Muscle of back (tissue), 11 donors: ENCODE measurements around the gene USHBP1. TPM values are rescaled to one million over a fixed set of nuclear protein-coding genes. Genes with fewer than 3 reads are reported as not detected.
A peak's percentile ranks its signal among the peaks of the same experiment; 100 is the strongest.

Source experiments
- DNase-seq, 3 donors: peaks; one replicate each; pipeline versions ENCODE4 v3.0.0 to v3.0.0-alpha.2; 2013
- polyA plus RNA-seq, 10 donors: library from polyadenylated mRNA; unstranded; fragments of 120-200 nt; gene quantifications; one replicate each; pipeline ENCODE4 v1.2.1, GENCODE V29; 2013; ENCODE audit not compliant: insufficient read length in 10 of 10

The USHBP1 gene
- polyA plus RNA-seq, 10 donors = 3.2 to 8.8 (median 5.8) TPM

GRCh38 chr19:17263712-17264640 is 569 bp downstream of the USHBP1 start:
- DNase-seq = no peak

DNA sequence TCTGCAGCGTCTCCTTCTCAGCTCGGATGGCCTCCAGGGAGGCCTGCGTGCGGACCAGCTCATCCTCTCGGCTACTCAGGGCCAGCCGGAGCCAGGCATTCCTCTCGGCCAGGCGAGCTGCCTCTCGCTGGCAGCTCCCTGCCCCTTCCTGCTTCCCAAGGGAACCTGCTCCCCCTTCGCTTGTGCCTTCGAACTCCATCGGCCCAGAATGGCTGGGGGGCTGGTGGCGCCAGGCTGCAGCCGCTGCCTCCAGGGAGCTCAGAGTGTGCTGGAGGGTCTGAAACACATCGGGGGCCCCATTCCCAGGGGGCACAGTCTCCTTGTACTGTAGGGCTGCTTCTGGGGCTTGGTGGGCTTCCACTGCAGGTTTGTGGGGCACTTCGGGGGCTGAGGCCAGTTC is 2.0 kb downstream of the USHBP1 start:
- DNase-seq = no peak

DNA sequence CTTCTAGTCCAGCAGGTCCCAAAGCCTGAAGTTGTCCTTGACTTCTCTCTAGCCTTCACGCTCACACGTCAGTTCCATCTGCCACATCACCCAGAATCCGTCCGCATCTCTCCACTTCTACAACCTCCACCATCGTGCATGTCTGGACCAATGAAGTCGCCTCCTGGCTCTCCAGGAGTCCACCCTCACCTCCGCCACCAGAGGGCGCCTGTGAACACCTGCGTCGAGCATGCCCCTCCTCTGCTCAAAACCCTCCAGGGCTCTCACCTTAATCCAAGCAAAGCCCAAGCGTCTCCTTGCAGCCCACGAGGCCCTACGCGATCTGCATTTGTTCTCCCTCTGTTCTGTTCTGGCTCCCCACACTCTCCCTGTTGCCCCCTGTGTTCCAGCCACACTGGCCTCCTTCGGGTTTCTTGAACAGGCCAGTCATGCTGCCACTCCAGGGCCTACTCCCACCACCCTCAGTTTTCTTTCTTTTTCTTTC is 3.7 kb downstream of the USHBP1 start:
- peak in 2 of 3 donors; percentile 56 to 63 for DNase-seq

GRCh38 chr19:17259934-17260333 is 4.6 kb downstream of the USHBP1 start:
- DNase-seq = no peak

GRCh38 chr19:17259118-17259780 is 5.3 kb downstream of the USHBP1 start:
- peak in 1 of 3 donors; percentile 24 for DNase-seq

GRCh38 chr19:17256130-17256529 is 8.4 kb downstream of the USHBP1 start:
- no peak for DNase-seq

DNA sequence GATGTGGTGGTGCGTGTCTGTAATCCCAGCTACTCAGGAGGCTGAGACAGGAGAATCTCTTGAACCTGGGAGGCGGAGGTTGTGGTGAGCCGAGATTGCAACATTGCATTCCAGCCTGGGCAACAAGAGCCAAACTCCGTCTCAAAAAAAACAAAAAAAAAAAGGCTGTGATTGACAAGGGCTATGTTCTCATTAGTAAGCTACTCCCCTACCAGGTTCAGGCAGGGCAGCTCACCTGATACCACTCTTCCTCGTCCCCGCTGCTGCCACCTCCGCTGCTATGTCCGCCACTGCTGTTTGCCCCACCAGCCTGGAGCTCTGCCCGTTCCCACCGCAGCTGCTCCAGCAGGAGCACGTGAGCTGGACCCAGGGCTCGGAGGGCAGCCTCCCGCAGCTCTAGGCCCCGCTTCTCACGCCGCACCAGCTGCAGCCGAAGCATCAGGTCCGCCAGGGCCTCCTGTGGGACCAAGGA is 9.4 kb downstream of the USHBP1 start:
- DNase-seq = no peak

DNA sequence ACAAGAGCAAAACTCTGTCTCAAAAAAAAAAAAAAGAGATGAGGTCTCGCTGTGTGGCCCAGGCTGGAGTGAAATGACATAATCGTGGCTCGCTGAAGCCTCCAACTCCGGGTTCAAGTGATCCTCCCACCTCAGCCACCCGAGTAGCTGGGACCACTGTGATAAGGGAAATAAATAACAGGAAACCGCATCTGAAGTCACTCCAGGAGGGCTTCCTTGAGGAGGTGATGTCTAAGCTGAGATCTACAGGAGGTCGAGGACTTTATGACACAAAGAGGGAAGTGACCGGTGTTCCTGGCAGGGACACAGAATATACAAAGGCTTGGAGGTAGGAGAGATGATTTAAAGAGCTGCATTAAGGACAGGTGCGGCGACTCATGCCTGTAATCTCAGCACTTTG is 9.9 kb downstream of the USHBP1 start:
- no peak for DNase-seq

GRCh38 chr19:17249887-17250548 is 14.5 kb downstream of the USHBP1 start:
- no peak for DNase-seq

DNA sequence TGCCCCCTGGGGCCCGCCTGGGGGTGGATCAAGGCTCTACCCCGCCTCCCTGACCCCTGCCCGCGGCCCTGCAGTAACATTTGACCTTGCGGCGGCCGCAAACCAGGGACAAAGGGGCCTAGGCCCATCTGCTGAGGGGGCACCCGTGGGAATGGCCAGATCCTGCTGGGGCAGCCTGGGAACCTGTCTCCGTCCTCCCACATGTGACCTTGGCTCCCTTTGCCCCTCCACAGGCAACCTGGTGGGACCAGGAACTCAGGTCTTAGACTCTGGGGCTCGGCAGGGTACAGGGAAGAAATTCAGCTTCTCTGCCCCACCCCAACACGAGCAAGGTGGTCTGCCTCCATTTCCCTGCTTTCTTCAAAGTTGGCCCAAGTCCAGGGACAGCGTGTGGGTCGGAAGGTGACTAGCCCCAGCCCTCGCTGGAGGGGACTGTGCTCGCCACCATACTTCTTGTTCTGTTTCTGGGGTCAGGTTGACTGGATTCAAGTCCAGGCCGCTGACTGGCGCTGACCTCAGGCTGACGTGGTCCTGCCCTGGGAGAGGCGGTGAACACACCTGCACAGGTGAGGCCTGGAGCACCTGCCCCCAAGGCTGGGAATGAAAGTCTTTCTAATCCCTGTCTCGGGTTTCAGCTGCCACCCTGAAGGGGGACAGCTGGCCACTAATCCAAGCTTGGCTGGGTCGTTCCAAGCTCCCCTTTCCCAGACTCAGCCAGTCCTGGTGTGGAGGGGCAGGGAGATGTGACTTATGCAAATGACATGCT is 16.4 kb downstream of the USHBP1 start:
- no peak for DNase-seq

DNA sequence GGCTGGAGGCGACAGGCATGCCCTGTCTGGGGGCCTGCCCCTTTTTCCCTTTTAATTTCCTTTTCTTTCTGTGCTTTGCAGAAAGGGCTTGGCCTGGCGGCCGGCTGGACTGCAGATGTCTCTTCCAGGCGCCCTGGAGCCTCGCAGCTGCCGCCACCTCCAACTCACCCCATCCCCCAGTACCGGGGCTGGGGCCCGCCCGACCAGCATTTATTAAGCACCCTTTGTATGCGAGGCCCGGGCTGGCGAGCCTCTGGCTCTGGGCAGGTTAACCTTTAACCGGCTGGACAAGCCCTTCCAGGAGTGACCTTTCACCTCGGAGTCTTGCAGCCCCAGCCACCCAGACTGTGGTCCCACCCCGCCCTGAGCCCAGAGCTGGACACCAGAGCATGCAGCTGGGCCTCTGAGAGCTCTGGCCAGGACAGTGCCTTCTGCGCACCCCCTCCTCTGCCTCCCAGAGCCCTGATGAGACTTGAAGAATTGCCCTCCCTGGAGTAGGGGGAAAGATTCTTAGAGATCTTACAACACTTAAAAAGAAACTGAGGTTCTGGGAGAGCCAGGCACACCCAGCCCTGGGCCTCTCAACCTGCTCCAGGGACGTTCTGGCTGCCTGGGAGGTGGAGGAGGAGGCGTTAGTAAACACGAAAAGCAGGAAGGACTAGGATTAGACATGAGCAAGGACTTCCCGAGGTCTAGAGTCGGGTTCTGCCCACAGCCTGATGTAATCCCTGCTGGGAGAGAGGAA is 17.7 kb downstream of the USHBP1 start:
- DNase-seq = peak; percentile 28 to 93 (median 50)

DNA sequence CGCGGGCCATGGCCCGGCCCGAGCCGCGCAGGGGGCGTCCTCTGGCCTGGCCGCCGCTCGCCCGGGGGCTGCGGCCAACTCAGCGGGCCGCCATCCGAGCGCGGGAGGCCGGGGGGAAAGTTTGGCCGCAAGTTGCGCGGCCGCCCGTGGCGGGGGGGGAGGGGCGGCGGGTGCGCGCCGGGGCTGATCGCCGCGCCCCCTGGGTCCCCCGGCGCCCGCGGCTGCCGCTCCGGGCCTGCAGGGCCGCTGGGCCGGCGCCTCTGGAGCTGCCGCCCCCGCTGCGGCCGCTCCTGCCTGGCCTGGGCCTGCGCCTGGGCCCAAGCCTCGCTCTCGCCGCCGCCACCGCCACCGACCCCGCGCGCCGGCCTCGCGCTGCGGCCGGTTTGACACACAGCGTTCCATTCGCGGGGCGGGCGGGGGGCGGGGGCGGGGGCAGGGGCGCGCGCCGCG is 19.0 kb downstream of the USHBP1 start, which contains the start of gene NR2F6:
Gene NR2F6, minus strand, starts transcription at position 385 of the 450 bp plus-strand sequence. CDS start 699 bp downstream, outside the sequence.
- no peak for DNase-seq

DNA sequence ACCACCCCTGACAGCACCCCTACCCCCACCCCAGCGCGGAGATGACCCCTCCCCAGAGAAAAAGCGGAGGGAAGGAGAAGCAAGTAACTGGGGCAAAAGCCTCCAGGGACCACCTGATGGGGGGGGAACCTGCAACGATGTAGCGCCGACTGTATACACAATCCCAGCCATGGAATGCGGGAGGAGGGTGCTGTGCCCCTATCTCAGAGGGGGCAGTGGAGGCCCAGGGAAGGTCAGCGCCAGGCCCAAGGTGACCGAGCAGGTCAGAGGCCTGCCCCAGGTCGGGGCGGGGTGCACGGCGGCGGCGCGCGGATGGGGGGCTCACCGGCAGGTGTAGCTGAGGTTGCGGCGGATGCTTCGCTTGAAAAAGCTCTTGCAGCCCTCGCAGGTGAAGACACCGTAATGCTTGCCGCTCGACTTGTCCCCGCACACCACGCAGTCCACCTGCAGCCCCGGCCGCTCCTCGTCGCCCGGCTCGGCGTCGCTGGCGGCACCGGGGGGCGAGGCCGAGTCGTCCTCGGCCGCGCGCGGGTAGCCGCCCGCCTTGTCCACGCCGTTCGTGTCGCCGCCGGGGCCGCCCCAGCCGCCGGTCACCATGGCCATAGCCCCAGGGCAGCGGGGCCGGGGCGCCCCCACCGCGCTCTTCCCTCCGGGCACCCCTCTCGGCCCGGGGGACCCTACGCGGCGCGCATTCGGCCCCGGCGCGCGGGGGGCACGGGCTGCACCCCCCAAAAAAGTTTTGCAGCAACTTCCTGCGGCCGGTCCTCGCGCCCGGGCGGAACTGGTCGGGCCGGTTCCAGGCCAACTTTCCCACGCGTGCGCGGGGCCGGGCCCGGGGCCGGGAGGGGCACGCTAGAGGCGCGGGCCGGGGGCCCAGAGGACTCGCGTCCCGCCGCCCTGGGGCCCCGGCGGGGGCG is 19.7 kb downstream of the USHBP1 start:
- peak in 2 of 3 donors; percentile 29 to 58 for DNase-seq

GRCh38 chr19:17243830-17244617 is 20.5 kb downstream of the USHBP1 start:
- DNase-seq = peak in 2 of 3 donors; percentile 35 to 64

GRCh38 chr19:17243211-17243829 is 21.2 kb downstream of the USHBP1 start:
- DNase-seq = no peak

DNA sequence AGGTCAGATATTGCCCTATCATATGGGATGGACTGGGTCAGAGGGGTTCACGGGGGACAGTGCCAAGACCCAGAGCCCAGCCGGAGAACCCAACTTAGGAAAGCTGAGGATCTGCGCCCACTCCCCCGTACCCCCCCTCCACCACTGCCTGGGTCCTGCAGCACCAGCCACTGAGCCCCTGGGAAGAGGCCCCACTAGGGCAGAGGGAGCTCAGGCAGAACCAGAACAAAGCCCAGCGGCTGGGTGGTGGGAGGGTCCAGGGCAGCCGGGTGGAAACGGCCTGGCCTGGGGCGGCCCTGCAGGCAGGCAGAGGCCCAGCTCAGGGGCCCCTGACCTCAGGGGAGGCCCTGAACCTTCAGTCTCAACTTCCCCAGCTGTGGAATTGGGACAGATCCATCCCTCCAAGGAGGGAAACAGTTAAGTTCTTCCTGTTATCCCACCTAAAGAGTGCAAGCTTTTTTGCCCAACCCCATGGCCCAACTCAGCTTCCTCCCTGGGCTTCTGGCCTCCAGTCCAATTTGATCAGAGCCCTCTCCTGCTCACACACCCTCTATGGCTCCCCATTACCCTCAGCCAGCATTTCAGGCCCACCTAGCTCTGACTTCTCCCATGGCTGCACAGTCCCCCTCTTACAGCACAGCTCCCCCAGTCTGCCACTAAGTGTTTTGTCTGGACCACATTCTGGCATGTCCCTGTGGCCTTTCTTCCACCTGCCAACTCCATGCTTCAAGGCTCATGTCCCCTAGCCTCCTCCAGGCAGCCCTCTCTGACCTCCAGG is 21.9 kb downstream of the USHBP1 start:
- no peak for DNase-seq

- no peak for DNase-seq
These were observed 23.6 kb downstream of the USHBP1 start for GRCh38 chr19:17240826-17241399.
